Measurements from ENCODE around the gene MOG. TPM values are rescaled to one million over a fixed set of nuclear protein-coding genes. Genes with fewer than 3 reads are reported as not detected.

The MOG gene
- total RNA-seq, result not detected in 2 replicates
- not detected for polyA plus RNA-seq (2012)

DNA sequence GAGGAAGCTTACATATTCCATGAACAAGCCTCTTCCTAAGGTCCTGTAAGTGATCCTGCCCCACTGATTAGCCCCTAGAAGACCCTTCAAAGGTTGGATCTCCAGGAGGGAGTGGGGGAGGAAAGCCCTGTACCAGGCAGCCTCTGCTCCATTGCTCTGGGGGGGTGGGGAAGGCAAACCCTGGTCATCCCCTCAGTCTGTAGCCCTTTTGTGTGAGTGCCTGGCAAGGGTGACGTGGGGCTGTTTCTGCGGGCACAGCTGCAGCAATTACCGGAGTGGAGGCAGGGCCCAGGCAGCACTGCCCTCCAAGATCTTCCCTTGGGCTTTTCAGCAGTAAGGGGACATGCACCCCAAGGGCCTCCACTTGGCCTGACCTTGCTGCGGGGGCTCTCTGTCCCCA is at the start of gene MOG:
Gene MOG, plus strand, starts transcription at position 295 of the 400 bp plus-strand sequence. CDS start 118 bp downstream, outside the sequence.
- no peak for DNase-seq (ENCODE audit: low read depth)

DNA sequence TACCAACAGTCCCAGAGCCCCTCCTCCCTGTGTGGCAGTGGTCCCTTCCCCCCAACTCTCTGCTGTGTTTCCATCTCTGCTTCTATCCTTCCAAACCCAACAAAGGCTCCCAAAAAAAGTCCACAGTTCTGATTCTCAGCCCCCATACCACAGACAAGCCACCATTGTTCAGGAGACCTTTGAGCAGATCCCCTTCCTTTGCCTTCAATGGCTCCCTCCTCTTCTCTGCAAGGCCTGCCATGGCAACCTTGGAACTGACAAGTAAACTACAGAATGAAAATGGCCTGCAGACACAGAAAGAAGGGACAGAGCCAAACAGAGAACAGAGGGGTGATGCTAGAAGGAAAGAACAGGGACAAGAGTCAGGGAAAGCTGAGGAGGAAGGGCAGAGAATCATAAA is 48.8 kb upstream of the MOG start:
- no peak for DNase-seq (ENCODE audit: low read depth)

DNA sequence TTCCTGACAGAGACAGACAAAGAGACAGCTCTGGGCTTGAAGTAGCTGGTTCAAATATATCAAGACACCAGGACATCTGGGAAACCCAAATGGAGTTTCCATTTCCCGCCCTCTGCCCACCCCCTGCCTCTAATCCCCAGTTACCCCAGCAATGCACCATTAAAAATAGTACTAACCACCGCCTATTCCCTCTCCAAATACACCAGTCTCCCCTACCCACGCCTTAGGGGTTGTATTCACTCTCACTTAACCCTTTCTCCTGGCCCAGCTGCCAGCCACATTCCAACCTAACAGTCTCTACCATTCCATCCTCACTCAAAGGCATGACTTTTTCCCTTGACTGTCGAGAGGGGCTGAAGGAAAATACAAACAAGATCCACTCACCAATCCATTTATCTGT is 46.4 kb upstream of the MOG start:
- peak; percentile 46 for DNase-seq (ENCODE audit: low read depth)

DNA sequence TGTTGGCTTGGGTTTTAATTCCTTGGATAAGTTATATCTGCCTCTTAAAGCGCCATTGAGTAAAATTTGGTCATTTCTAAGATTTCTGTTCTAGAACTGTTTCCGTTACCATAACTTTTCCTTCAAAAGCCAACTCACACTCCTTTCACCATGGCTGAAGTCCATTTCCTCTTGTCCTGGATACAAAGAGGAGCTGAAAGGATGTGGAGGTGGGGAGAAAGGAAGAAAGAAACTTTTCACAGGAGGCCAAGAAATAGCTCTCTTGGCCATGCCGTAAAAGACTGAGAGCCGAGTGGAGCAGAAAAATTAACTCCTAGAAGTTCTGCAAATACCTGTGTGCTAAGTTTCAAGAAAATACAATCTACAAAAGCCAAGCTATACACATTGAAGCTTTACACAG is 45.5 kb upstream of the MOG start:
- DNase-seq (ENCODE audit: low read depth), result no peak

DNA sequence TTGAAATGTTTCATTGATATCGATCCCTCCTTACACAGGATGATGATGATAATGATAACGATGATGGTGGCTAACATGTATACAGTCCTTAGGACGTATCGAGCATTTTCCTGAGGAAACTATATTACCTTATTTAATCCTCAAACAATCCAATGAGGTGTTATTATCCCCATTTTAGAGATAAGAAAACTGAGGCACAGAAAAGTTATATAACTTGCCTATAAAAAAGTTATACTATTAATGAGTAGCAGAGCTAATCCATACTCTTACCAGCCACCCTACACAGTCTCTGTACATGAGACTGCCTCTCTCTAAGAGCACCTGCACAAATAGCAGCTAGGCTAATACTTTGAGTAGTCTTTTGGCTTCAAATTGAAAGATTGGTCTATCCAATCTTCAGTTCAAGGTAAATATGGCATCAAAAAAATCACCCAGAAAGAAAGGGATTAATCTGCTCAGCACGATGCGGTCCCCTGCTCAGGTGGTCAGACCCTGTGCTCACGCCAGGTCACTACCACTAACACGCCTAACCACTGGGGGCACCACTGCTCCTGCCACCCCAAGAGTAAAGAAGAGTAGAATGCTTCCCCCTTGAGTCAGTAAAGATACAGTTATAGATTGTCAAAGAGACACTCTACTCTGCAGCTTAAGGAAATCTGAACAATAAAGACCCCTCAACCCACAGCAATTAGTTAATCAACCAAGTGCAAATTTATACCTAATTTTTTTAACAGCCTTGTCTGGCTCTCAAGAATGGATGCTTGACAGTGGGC is 38.9 kb upstream of the MOG start:
- DNase-seq (ENCODE audit: low read depth), result no peak

DNA sequence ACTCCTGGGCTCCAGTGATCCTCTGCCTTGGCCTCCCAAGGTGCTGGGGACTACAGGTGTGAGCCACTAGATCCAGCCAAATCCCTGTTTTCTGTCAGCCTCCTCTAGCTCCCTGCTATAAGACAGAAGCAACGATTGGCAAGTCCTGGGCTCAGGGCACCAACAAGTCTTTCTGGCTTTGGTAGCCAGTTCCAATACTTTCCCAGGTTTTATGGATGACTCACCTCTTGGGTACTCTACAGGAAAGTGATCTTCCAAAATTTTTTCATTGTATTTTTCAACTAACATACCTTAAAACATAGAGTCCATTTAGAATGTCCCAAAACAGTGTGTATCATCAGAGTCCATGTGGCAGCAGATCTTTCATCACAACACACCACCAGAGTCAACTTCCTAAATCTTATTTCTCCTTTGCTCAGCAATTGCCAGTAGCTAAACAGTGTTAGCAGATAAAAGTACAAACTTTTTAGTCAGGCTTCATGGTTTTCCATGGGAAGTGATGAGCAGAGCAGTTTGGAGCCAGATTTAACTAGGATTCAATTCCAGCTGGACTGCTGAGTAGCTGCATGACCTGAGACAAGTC is 37.2 kb upstream of the MOG start:
- no peak for DNase-seq (ENCODE audit: low read depth)

DNA sequence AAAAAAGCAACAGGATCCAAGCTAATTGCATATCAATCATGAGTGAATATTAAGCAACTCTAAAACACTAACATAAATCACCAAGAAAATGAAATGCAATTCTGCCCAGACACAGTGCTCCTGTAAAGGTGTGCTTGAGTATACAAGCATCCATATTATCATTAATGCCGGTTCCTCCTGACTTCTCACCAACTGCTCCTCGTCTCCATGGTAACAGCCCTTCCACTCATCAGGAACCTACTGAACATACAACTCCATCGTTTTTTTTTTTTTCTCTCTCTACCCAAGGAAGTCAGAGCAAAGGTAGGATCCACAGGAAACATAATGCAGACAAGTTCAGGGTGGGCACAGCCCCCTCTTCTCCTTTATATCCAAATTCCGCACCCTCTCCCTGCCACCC is 36.3 kb upstream of the MOG start:
- no peak for DNase-seq (ENCODE audit: low read depth)

DNA sequence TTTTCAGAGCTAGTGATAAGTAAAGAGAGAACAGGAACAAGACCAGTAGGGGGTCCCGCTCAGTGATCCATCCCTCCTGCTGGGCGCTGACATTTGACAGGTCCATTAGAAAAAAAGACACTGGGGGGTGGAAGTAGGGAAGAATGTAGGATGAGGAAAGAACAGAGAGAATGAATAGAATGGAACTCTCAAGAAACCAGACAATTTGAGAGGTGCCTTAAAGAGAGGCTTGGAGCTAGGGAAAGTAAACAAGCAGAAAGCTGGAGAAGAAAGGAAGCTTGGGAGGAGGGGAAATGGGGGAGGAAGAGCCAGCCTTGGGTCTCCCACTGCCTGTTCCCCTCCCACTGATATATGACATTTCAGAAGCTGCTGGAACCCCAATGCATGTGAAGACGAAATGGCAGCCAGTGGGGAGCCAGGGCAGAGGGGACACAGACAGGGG is 32.4 kb upstream of the MOG start:
- DNase-seq (ENCODE audit: low read depth), result no peak

- no peak for DNase-seq (ENCODE audit: low read depth)
Measured at GRCh38 chr6:29625337-29625930, 31.5 kb upstream of the MOG start.

GRCh38 chr6:29626948-29627754 is 29.7 kb upstream of the MOG start:
- no peak for DNase-seq (ENCODE audit: low read depth)

DNA sequence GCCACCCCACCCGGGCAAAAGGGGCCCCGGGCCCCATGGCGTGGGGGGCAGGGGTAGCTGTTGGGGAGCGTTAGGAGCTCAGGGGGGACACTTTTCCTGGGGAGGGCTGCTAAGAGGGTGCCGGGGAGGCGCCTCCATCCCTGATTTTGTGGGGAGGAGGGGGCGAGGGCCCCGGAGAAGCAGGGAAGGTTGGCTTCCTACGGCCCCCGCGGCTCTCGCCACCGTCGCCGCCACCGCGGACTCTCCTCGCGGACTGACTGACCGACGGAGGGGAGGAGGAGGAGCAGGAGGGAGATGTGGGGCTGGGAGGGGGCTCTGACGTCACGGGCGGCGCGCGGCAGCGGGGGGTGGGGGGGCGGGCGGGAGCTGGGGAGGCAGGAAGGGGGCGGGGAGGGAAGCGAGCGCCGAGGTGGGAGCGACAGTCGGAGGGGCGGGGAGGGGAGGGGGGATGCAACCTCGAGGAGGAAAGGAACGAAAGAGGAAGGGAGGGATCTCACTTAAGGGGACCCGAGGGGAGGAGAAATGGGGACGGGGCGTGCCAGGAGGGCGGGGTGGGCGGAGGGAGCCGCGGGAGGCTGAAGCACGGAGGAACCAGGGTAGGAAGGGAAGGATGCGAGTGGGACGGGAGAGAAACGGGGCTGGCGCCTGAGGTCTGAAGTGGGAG is 29.0 kb upstream of the MOG start:
- DNase-seq (ENCODE audit: low read depth), result peak; percentile 59

DNA sequence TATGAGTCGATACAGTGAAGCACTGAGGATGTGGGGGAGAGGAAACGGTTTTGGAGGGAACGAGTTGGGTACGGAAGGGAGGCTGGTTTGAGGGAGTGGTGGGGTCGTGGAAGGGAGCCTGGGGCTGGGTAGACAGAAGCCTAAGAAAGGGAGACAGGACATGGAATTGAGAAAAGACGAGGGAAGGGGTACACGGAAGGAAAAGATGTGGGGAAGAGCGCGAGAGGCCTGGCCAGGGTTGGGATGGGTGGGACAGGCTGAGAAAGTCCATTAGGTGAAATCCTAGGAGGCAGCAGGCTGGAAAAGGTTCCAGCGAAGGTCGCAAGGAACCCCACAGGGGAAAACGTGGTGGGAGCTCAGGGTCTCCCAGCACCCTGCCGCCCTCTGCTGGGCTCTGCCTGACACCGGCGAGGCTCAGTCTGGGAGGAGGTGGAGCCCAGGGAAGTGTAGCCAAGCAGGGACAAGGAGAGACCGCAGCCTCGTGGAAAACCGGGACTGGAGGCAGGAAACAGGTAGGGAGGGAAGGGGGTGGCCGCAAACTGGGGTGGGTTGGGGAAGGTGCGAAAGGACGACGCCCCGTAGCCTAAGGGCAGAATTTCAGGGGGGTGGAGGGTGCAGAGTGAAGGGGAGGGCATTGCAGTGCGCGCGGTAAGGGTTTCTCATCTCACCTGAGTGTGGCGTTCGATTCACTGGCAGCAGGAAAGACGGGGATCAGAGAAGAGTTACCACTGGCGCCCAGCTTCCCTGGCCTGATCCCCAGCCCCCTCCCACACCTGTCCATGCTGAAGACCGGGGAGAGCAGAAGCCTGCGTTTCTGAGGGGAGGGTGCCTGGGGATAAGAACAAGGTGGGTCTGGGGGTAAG is 28.2 kb upstream of the MOG start:
- peak; percentile 72 for DNase-seq (ENCODE audit: low read depth)

DNA sequence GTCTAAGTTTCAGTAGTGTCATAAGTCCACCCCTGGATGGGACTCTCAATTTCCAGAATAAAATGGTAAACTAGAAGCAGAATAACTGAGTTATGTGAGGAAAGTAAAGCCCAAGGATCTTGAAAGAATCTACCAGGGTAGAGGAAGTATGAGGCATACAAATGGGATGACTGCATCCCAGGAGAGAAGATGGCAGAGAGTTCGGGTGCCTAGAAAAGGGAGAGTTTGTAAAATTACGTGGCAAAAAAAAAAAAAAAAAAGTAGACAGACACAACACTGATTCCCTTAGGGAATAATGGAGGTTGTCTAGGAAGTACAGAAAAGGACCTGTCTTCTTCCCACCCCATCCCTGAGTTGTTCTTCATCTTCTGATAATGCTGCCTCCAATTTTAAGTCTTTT is 27.3 kb upstream of the MOG start:
- no peak for DNase-seq (ENCODE audit: low read depth)

DNA sequence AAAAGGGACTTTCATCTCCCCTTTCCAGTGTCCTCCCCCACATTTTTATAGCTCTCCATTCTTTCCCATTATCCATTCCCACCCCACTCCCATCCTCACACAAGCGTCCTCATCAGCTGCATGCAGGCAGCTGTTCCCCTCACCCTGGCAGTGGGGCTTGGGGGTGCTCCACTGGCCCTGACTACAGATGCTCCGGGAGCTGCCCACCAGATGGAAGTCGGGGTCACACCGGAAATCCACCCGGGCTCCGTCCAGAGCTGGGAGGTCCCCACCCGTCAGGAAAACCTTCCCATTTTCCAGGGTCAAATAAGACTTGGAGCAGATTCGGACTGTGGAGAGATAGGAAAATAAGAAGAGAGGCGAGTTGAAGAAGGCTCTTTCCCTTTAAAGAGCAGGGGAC is 26.6 kb upstream of the MOG start:
- DNase-seq (ENCODE audit: low read depth), result no peak

GRCh38 chr6:29631209-29631810 is 25.6 kb upstream of the MOG start:
- no peak for DNase-seq (ENCODE audit: low read depth)

DNA sequence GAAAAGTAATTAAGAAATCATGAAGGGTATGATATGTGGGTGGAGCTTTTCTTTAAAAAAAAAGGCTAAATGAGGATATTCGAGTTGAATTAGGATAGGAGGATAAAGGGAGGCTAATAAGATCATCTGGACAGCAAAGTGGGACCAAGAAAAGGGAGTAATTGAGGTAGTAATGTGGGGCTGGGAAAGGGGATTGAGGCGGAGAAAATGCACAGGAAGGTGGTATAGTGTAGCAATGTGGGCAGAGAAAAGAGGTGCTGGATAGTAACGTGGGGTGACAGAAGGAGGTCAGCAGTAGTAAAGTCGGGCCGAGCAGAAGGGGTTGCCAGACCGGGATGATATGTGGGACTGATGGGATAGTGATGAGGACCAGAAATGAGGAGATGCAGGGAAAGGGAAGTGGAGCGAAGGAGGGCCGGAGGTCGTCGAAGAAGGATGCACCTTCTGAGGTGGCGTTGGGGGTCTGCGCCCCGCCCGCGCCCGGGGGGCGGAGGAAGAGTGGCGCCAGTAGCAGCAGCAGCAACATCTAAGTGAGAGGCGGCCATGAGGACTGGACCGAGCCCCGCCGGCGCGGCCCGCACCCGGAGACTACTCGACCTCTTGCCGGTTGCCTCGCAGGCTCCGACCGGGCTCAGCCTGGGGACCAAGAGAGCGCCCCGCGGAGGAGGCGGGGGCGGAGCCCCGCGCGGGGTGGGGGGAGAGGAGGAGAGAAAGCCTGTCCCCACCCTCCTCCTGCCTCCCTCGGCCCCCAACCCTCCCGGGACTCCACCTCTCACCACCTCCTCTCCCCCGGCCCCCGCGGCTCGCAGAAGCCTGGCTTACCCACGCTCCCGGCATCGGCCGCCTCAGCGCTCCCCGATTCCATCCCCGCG is 24.8 kb upstream of the MOG start:
- peak; percentile 45 for DNase-seq (ENCODE audit: low read depth)

GRCh38 chr6:29632789-29633533 is 23.9 kb upstream of the MOG start, which contains the start of gene GABBR1:
TSS of gene GABBR1 (minus strand) at chr6:29633183. CDS start at chr6:29632385, 798 bp downstream.
- DNase-seq (ENCODE audit: low read depth), result peak; percentile 91

DNA sequence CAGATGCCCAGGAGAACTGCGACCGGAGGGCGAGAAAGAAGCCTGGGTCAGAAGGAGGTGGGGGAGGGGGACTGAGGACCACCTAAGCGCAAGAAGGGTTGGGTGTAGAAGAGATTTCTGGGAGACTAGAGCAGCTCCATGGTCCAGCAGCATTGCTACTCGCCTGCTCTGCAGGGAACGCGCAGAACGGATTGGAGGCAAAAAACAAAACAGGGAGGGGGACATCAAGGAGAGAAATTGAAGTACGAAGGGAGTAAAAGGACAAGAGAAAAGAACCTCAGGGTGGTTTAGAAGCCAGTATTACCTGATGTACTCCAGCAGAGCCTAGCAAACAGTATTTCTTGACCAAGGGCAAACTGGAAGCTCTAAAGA is 23.4 kb upstream of the MOG start:
- DNase-seq (ENCODE audit: low read depth), result no peak

All from myocyte (in vitro differentiated cells).